HepG2 (cell line): ENCODE data around the gene RERE. TPM values are rescaled to one million over a fixed set of nuclear protein-coding genes. Genes with fewer than 3 reads are reported as not detected.

ENCODE experiments used
- CREM ChIP-seq, 2 experiments: sonication (generic) in 1 of 2; formaldehyde crosslinking in 1 of 2; IDR thresholded peaks; 2 replicates each; pipeline versions ENCODE4 v1.4.0 to v1.6.1; 2016 to 2020; ENCODE audit warnings: antibody characterized with exemption in 1 of 2, mild to moderate bottlenecking in 1 of 2, missing genetic modification reagents in 1 of 2
- FOSL2 ChIP-seq: sonication (generic); formaldehyde crosslinking; IDR thresholded peaks from 2 replicates; pipeline ENCODE4 v1.4.0; 2020; ENCODE audit warnings: missing genetic modification reagents
- FOXA1 ChIP-seq, 2 experiments: fragments of 450-650 bp in 1 of 2; sonication (generic) in 1 of 2; formaldehyde crosslinking in 1 of 2; IDR thresholded peaks; 2 replicates each; pipeline versions ENCODE4 v1.4.0 to v1.6.1; 2016 to 2020; ENCODE audit warnings: missing genetic modification reagents in 1 of 2
- HOMEZ ChIP-seq: IDR thresholded peaks from 2 replicates; pipeline ENCODE4 v1.6.1; 2016; ENCODE audit warnings: low read depth
- JUNB ChIP-seq: sonication (generic); formaldehyde crosslinking; IDR thresholded peaks from 2 replicates; pipeline ENCODE4 v1.8.0; 2022; ENCODE audit warnings: missing genetic modification reagents, mild to moderate bottlenecking, borderline replicate concordance
- KDM6A ChIP-seq: IDR thresholded peaks from 2 replicates; pipeline ENCODE4 v1.6.1; 2016; ENCODE audit warnings: low read depth
- KLF15 ChIP-seq: sonication (generic); formaldehyde crosslinking; IDR thresholded peaks from 2 replicates; pipeline ENCODE4 v1.8.1; 2023; ENCODE audit warnings: borderline replicate concordance, mild to moderate bottlenecking, inconsistent platforms, missing genetic modification reagents, mixed read lengths
- NCOA2 ChIP-seq: sonication (generic); formaldehyde crosslinking; IDR thresholded peaks from 2 replicates; pipeline ENCODE4 v1.8.0; 2022; ENCODE audit warnings: inconsistent platforms
- PAXIP1 ChIP-seq: sonication (generic); formaldehyde crosslinking; conservative IDR thresholded peaks from 2 replicates; pipeline ENCODE4 v1.4.0; 2020; ENCODE audit warnings: mild to moderate bottlenecking, missing genetic modification reagents, moderate library complexity
- PLRG1 ChIP-seq: fragments of 450-650 bp; conservative IDR thresholded peaks from 2 replicates; pipeline ENCODE4 v1.6.1; 2016
- RARA ChIP-seq: IDR thresholded peaks from 2 replicates; pipeline ENCODE4 v1.6.1; 2016; ENCODE audit warnings: missing genetic modification reagents, missing compliant biosample characterization
- SAP130 ChIP-seq: IDR thresholded peaks from 2 replicates; pipeline ENCODE4 v1.6.1; 2016; ENCODE audit warnings: low read depth
- SOX13 ChIP-seq, 3 experiments: fragments of 450-650 bp in 1 of 3; sonication (generic) in 1 of 3; formaldehyde crosslinking in 1 of 3; IDR thresholded peaks in 2 of 3; conservative IDR thresholded peaks in 1 of 3; 2 replicates each; pipeline versions ENCODE4 v1.5.0 to v1.6.1; 2016 to 2020; ENCODE audit warnings: antibody characterized with exemption in 1 of 3, mild to moderate bottlenecking in 1 of 3, missing compliant biosample characterization in 1 of 3, missing genetic modification reagents in 1 of 3, moderate library complexity in 1 of 3
- SSRP1 ChIP-seq: IDR thresholded peaks from 2 replicates; pipeline ENCODE4 v1.6.1; 2016; ENCODE audit warnings: control low read depth
- polyA plus RNA-seq, 8 experiments: library from polyadenylated mRNA; depleted of rRNA in 3 of 8; stranded (reverse) in 7 of 8; unstranded in 1 of 8; fragments of >200 nt; fragmentation: Illumina TruSeq in 4 of 8; extraction: Trizol in 4 of 8; gene quantifications; 2 replicates each; pipeline versions ENCODE4 v1.2.1 to v1.2.3, GENCODE V29; 2011 to 2016; ENCODE audit warnings: low read depth in 4 of 8, missing spikeins in 1 of 8, mixed read lengths in 1 of 8; ENCODE audit not compliant: insufficient read depth in 1 of 8
- total RNA-seq, 5 experiments: library from RNA; depleted of rRNA; stranded (reverse); fragments of >200 nt; fragmentation: Illumina TruSeq; extraction: Trizol; gene quantifications; 2 replicates each; pipeline ENCODE4 v1.2.3, GENCODE V29; 2016; ENCODE audit warnings: low read depth in 1 of 5
- TF ChIP-seq, protein P1 (sequence below): sonication (generic); formaldehyde crosslinking; IDR thresholded peaks from 2 replicates; pipeline ENCODE4 v1.4.0; 2020; ENCODE audit warnings: missing genetic modification reagents
- TF ChIP-seq, protein P2 (sequence below): sonication (generic); formaldehyde crosslinking; IDR thresholded peaks from 2 replicates; pipeline ENCODE4 v1.4.0; 2020; ENCODE audit warnings: missing genetic modification reagents

Gene RERE
- total and polyA plus RNA-seq, 2 of the 13 experiments (the other 11 are each of a cell fraction or from before 2014, with no cell fraction given): 18.3 to 21.9 TPM

DNA sequence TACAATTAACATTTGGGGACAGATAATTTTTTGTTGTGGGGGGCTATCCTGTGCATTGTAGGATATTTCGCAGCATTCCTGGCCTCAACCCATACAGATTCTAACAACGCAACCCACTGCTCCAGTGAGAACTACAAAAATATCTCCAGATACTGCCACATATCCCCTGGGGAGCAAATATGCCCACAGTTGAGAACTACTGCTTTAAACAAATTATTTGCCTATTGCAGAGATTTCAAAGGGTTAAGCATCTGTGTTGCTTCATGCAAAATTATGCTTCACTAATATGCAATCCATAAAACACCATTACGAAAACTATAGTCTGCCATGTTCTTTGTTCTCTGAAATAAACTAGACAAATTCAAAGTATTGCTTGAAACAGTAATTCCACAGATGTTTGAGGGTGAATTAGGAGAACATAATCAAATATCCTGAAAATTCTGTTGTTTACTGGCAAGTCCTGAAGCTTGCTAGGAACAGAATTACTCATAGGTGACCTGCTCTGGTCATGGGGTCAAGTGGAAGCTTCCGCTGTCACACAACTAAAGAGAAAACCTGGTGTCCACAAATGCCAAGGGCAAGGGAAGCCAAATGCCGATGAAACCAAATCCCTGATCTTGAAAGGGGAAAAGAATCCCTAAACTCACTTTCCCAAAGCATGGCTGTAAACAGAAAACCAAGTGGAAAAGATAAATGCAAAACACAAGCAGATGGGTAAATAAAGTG is 149.4 kb downstream of the RERE start (continued):
- TF ChIP-seq PAXIP1 (CRISPR knock-in tag) (peak; percentile 48; the same call in 1 of the 2 replicates), SSRP1 (CRISPR knock-in tag) (no peak), FOXA1 (IDR thresholded peaks at IDR 0.05) (no peak), FOXA1 (CRISPR knock-in tag; IDR thresholded peaks at IDR 0.05) (peak; percentile 20; the same call in 1 of the 2 replicates), HOMEZ (peak; percentile 75; the same call in 1 of the 2 replicates), KLF15 (CRISPR knock-in tag) (no peak), FOSL2 (CRISPR knock-in tag) (peak; percentile 92), JUNB (CRISPR knock-in tag) (no peak), PLRG1 (no peak), RARA (CRISPR knock-in tag) (peak; percentile 98), CREM (IDR thresholded peaks at IDR 0.05) (peak; percentile 58; the same call in 1 of the 2 replicates), CREM (CRISPR knock-in tag; IDR thresholded peaks at IDR 0.05) (no peak), KDM6A (CRISPR knock-in tag) (peak; percentile 14; the same call in 1 of the 2 replicates), SOX13 (IDR thresholded peaks at IDR 0.05) (no peak), SOX13 (CRISPR knock-in tag; conservative IDR thresholded peaks at IDR 0.05 in 1 of 2, IDR thresholded peaks at IDR 0.05 in 1 of 2) (peak in 1 of 2 experiments; percentile 79; a peak in 2 of 4 replicates), SAP130 (peak; percentile 77), NCOA2 (CRISPR knock-in tag) (peak; percentile 72; the same call in 1 of the 2 replicates)
- TF ChIP-seq, protein P1, sequence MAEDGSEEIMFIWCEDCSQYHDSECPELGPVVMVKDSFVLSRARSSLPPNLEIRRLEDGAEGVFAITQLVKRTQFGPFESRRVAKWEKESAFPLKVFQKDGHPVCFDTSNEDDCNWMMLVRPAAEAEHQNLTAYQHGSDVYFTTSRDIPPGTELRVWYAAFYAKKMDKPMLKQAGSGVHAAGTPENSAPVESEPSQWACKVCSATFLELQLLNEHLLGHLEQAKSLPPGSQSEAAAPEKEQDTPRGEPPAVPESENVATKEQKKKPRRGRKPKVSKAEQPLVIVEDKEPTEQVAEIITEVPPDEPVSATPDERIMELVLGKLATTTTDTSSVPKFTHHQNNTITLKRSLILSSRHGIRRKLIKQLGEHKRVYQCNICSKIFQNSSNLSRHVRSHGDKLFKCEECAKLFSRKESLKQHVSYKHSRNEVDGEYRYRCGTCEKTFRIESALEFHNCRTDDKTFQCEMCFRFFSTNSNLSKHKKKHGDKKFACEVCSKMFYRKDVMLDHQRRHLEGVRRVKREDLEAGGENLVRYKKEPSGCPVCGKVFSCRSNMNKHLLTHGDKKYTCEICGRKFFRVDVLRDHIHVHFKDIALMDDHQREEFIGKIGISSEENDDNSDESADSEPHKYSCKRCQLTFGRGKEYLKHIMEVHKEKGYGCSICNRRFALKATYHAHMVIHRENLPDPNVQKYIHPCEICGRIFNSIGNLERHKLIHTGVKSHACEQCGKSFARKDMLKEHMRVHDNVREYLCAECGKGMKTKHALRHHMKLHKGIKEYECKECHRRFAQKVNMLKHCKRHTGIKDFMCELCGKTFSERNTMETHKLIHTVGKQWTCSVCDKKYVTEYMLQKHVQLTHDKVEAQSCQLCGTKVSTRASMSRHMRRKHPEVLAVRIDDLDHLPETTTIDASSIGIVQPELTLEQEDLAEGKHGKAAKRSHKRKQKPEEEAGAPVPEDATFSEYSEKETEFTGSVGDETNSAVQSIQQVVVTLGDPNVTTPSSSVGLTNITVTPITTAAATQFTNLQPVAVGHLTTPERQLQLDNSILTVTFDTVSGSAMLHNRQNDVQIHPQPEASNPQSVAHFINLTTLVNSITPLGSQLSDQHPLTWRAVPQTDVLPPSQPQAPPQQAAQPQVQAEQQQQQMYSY (CRISPR knock-in tag): peak; percentile 64
- TF ChIP-seq, protein P2, sequence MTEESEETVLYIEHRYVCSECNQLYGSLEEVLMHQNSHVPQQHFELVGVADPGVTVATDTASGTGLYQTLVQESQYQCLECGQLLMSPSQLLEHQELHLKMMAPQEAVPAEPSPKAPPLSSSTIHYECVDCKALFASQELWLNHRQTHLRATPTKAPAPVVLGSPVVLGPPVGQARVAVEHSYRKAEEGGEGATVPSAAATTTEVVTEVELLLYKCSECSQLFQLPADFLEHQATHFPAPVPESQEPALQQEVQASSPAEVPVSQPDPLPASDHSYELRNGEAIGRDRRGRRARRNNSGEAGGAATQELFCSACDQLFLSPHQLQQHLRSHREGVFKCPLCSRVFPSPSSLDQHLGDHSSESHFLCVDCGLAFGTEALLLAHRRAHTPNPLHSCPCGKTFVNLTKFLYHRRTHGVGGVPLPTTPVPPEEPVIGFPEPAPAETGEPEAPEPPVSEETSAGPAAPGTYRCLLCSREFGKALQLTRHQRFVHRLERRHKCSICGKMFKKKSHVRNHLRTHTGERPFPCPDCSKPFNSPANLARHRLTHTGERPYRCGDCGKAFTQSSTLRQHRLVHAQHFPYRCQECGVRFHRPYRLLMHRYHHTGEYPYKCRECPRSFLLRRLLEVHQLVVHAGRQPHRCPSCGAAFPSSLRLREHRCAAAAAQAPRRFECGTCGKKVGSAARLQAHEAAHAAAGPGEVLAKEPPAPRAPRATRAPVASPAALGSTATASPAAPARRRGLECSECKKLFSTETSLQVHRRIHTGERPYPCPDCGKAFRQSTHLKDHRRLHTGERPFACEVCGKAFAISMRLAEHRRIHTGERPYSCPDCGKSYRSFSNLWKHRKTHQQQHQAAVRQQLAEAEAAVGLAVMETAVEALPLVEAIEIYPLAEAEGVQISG (CRISPR knock-in tag): no peak
